HEK293 (cell line): ENCODE measurements around the gene CHMP1B.
A peak's percentile ranks its signal among the peaks of the same experiment; 100 is the strongest.

Experiments used
- AEBP2 ChIP-seq: fragments of 450-650 bp; formaldehyde crosslinking; IDR thresholded peaks from 2 replicates; pipeline ENCODE4 v1.5.1; 2016; ENCODE audit warnings: missing biosample characterization, missing genetic modification characterization, borderline replicate concordance
- ATF2 ChIP-seq: fragments of 450-650 bp; formaldehyde crosslinking; IDR thresholded peaks from 2 replicates; pipeline ENCODE4 v1.5.1; 2016; ENCODE audit warnings: missing biosample characterization, missing genetic modification characterization, low read depth
- FEZF1 ChIP-seq: fragments of 450-650 bp; formaldehyde crosslinking; IDR thresholded peaks from 2 replicates; pipeline ENCODE4 v1.5.1; 2016; ENCODE audit warnings: missing biosample characterization, missing genetic modification characterization
- GLI2 ChIP-seq: fragments of 450-650 bp; formaldehyde crosslinking; IDR thresholded peaks from 2 replicates; pipeline ENCODE4; 2017; ENCODE audit warnings: missing biosample characterization, missing genetic modification characterization, low read depth, borderline replicate concordance
- GLIS2 ChIP-seq: fragments of 450-650 bp; formaldehyde crosslinking; IDR thresholded peaks from 2 replicates; pipeline ENCODE4 v1.5.1; 2016; ENCODE audit warnings: missing biosample characterization, missing genetic modification characterization
- REPIN1 ChIP-seq: fragments of 450-650 bp; formaldehyde crosslinking; IDR thresholded peaks from 2 replicates; pipeline ENCODE4 v1.5.1; 2017; ENCODE audit warnings: missing biosample characterization, missing genetic modification characterization, low read depth
- SALL2 ChIP-seq: fragments of 450-650 bp; formaldehyde crosslinking; IDR thresholded peaks from 2 replicates; pipeline ENCODE4 v1.5.0; 2017; ENCODE audit warnings: missing biosample characterization, mild to moderate bottlenecking, missing genetic modification characterization, borderline replicate concordance
- SP2 ChIP-seq: fragments of 450-650 bp; formaldehyde crosslinking; IDR thresholded peaks from 2 replicates; pipeline ENCODE4 v1.5.1; 2016; ENCODE audit warnings: missing biosample characterization, missing genetic modification characterization
- ZBTB7A ChIP-seq: fragments of 450-650 bp; formaldehyde crosslinking; IDR thresholded peaks from 2 replicates; pipeline ENCODE4 v1.5.1; 2016; ENCODE audit warnings: low read depth, missing biosample characterization, missing genetic modification characterization
- ZFHX2 ChIP-seq: fragments of 450-650 bp; formaldehyde crosslinking; conservative IDR thresholded peaks from 2 replicates; pipeline ENCODE4 v1.5.1; 2016; ENCODE audit warnings: missing biosample characterization, missing genetic modification characterization
- ZFP37 ChIP-seq: fragments of 450-650 bp; formaldehyde crosslinking; IDR thresholded peaks from 2 replicates; pipeline ENCODE4 v1.5.1; 2016; ENCODE audit warnings: missing biosample characterization, missing genetic modification characterization
- ZNF10 ChIP-seq: fragments of 450-650 bp; formaldehyde crosslinking; IDR thresholded peaks from 2 replicates; pipeline ENCODE4 v1.5.1; 2017; ENCODE audit warnings: missing biosample characterization, missing genetic modification characterization
- ZNF121 ChIP-seq: fragments of 450-650 bp; formaldehyde crosslinking; IDR thresholded peaks from 2 replicates; pipeline ENCODE4 v1.5.1; 2016; ENCODE audit warnings: missing biosample characterization, missing genetic modification characterization
- ZNF140 ChIP-seq: fragments of 450-650 bp; formaldehyde crosslinking; IDR thresholded peaks from 2 replicates; pipeline ENCODE4 v1.5.1; 2016; ENCODE audit warnings: missing biosample characterization, missing genetic modification characterization
- ZNF157 ChIP-seq: fragments of 450-650 bp; formaldehyde crosslinking; IDR thresholded peaks from 2 replicates; pipeline ENCODE4 v1.5.1; 2016; ENCODE audit warnings: missing biosample characterization, missing genetic modification characterization
- ZNF16 ChIP-seq: fragments of 450-650 bp; formaldehyde crosslinking; IDR thresholded peaks from 2 replicates; pipeline ENCODE4 v1.5.1; 2016; ENCODE audit warnings: low read depth, missing biosample characterization, missing genetic modification characterization
- ZNF184 ChIP-seq: fragments of 450-650 bp; IDR thresholded peaks from 2 replicates; pipeline ENCODE4 v1.5.1; 2018; ENCODE audit warnings: missing biosample characterization, mild to moderate bottlenecking, missing genetic modification characterization
- ZNF280C ChIP-seq: fragments of 450-650 bp; formaldehyde crosslinking; IDR thresholded peaks from 2 replicates; pipeline ENCODE4 v1.5.1; 2016; ENCODE audit warnings: missing biosample characterization, missing genetic modification characterization
- ZNF292 ChIP-seq: fragments of 450-650 bp; formaldehyde crosslinking; IDR thresholded peaks from 2 replicates; pipeline ENCODE4 v1.5.1; 2016; ENCODE audit warnings: low read depth, missing biosample characterization, missing genetic modification characterization, borderline replicate concordance
- ZNF311 ChIP-seq: fragments of 450-650 bp; formaldehyde crosslinking; IDR thresholded peaks from 2 replicates; pipeline ENCODE4 v1.5.1; 2017; ENCODE audit warnings: missing biosample characterization, missing genetic modification characterization, borderline replicate concordance
- ZNF341 ChIP-seq: fragments of 450-650 bp; formaldehyde crosslinking; IDR thresholded peaks from 2 replicates; pipeline ENCODE4; 2016; ENCODE audit warnings: low read depth, missing biosample characterization, missing genetic modification characterization
- ZNF354C ChIP-seq: fragments of 450-650 bp; formaldehyde crosslinking; IDR thresholded peaks from 2 replicates; pipeline ENCODE4 v1.5.1; 2016; ENCODE audit warnings: missing biosample characterization, missing genetic modification characterization, low read depth, borderline replicate concordance
- ZNF37A ChIP-seq: fragments of 450-650 bp; IDR thresholded peaks from 2 replicates; pipeline ENCODE4 v1.5.1; 2018; ENCODE audit warnings: missing biosample characterization, missing genetic modification characterization
- ZNF394 ChIP-seq: fragments of 450-650 bp; formaldehyde crosslinking; IDR thresholded peaks from 2 replicates; pipeline ENCODE4 v1.5.1; 2016; ENCODE audit warnings: missing biosample characterization, missing genetic modification characterization, mild to moderate bottlenecking, moderate library complexity, borderline replicate concordance
- ZNF473 ChIP-seq: fragments of 450-650 bp; formaldehyde crosslinking; IDR thresholded peaks from 2 replicates; pipeline ENCODE4 v1.5.1; 2017; ENCODE audit warnings: missing biosample characterization, missing genetic modification characterization
- ZNF510 ChIP-seq: fragments of 450-650 bp; formaldehyde crosslinking; IDR thresholded peaks from 2 replicates; pipeline ENCODE4 v1.5.1; 2018; ENCODE audit warnings: mild to moderate bottlenecking, missing genetic modification characterization, missing biosample characterization; ENCODE audit not compliant: insufficient replicate concordance
- ZNF513 ChIP-seq: fragments of 450-650 bp; IDR thresholded peaks from 2 replicates; pipeline ENCODE4 v1.5.1; 2018; ENCODE audit warnings: missing biosample characterization, missing genetic modification characterization
- ZNF529 ChIP-seq: fragments of 450-650 bp; formaldehyde crosslinking; IDR thresholded peaks from 2 replicates; pipeline ENCODE4 v1.5.1; 2017; ENCODE audit warnings: missing genetic modification characterization, missing biosample characterization; ENCODE audit not compliant: insufficient replicate concordance
- ZNF549 ChIP-seq: fragments of 450-650 bp; IDR thresholded peaks from 2 replicates; pipeline ENCODE4 v1.5.1; 2018; ENCODE audit warnings: missing biosample characterization, missing genetic modification characterization, mild to moderate bottlenecking, inconsistent platforms, moderate library complexity
- ZNF555 ChIP-seq: fragments of 450-650 bp; formaldehyde crosslinking; conservative IDR thresholded peaks from 2 replicates; pipeline ENCODE4 v1.5.1; 2017; ENCODE audit warnings: missing biosample characterization, mild to moderate bottlenecking, missing genetic modification characterization, inconsistent platforms
- ZNF571 ChIP-seq: fragments of 450-650 bp; formaldehyde crosslinking; IDR thresholded peaks from 2 replicates; pipeline ENCODE4 v1.5.0; 2017; ENCODE audit warnings: missing biosample characterization, missing genetic modification characterization
- ZNF621 ChIP-seq: fragments of 450-650 bp; formaldehyde crosslinking; IDR thresholded peaks from 2 replicates; pipeline ENCODE4 v1.5.1; 2017; ENCODE audit warnings: missing biosample characterization, missing genetic modification characterization
- ZNF626 ChIP-seq: fragments of 450-650 bp; sonication (Bioruptor Pico); formaldehyde crosslinking; IDR thresholded peaks from 2 replicates; pipeline ENCODE4 v1.5.1; 2018; ENCODE audit warnings: missing biosample characterization, missing genetic modification characterization, inconsistent platforms
- ZNF677 ChIP-seq: fragments of 450-650 bp; IDR thresholded peaks from 2 replicates; pipeline ENCODE4 v1.5.0; 2018; ENCODE audit warnings: missing biosample characterization, mild to moderate bottlenecking, missing genetic modification characterization, moderate library complexity
- ZNF785 ChIP-seq: fragments of 450-650 bp; formaldehyde crosslinking; IDR thresholded peaks from 2 replicates; pipeline ENCODE4 v1.5.1; 2016; ENCODE audit warnings: missing biosample characterization, missing genetic modification characterization

Gene CHMP1B

GRCh38 chr18:11857177-11857887 is 6.1 kb downstream of the CHMP1B start (continued):
- no peak for TF ChIP-seq ZNF292 (tag by site-specific recombination)
- peak; percentile 13; the same call in 1 of the 2 replicates for TF ChIP-seq ZNF341 (tag by site-specific recombination)
- no peak for TF ChIP-seq ZNF157
- TF ChIP-seq ZNF37A, result no peak
- TF ChIP-seq ZNF394 (tag by site-specific recombination), result peak; percentile 58; the same call in 1 of the 2 replicates
- no peak for TF ChIP-seq ZNF785
- TF ChIP-seq ZNF549 (tag by site-specific recombination), result no peak
- TF ChIP-seq ZFP37 (tag by site-specific recombination), result peak; percentile 98
- no peak for TF ChIP-seq ZNF571 (tag by site-specific recombination)
- TF ChIP-seq ZNF529 (tag by site-specific recombination), result no peak
- TF ChIP-seq AEBP2 (tag by site-specific recombination), result no peak
- no peak for TF ChIP-seq ZFHX2 (tag by site-specific recombination)
- no peak for TF ChIP-seq ZNF510
- TF ChIP-seq ZNF473, result no peak
- no peak for TF ChIP-seq ZNF16 (tag by site-specific recombination)
- no peak for TF ChIP-seq ZNF121 (tag by site-specific recombination)
- TF ChIP-seq ZNF677, result no peak
- no peak for TF ChIP-seq SALL2 (tag by site-specific recombination)
- TF ChIP-seq ZBTB7A (tag by site-specific recombination), result 0 out of 2 replicates have a peak, but pooled peaks have one; percentile 11
- TF ChIP-seq ZNF513 (tag by site-specific recombination), result no peak
- no peak for TF ChIP-seq GLI2 (tag by site-specific recombination)
- TF ChIP-seq ZNF184 (tag by site-specific recombination), result no peak
- TF ChIP-seq ZNF311 (tag by site-specific recombination), result no peak
- TF ChIP-seq GLIS2, result peak; percentile 92
- no peak for TF ChIP-seq ZNF140 (tag by site-specific recombination)
- TF ChIP-seq ATF2 (tag by site-specific recombination), result peak; percentile 39; the same call in 1 of the 2 replicates
- no peak for TF ChIP-seq REPIN1 (tag by site-specific recombination)
- no peak for TF ChIP-seq ZNF10 (tag by site-specific recombination)
- no peak for TF ChIP-seq ZNF280C (tag by site-specific recombination)
- TF ChIP-seq ZNF621 (tag by site-specific recombination), result no peak
- peak; percentile 49 for TF ChIP-seq SP2 (tag by site-specific recombination)
- TF ChIP-seq FEZF1 (tag by site-specific recombination), result peak; percentile 83
- no peak for TF ChIP-seq ZNF626 (tag by site-specific recombination)
- no peak for TF ChIP-seq ZNF354C (tag by site-specific recombination)
- TF ChIP-seq ZNF555 (tag by site-specific recombination), result no peak
